KMS-11 (cell line): ENCODE data around the gene P2RX2.

ENCODE experiments used
- H2AFZ ChIP-seq: fragments of 200-600 bp; sonication (generic); 2 replicates; pipeline ENCODE4 v1.6.1; 2016; ENCODE audit warnings: antibody characterized with exemption, mixed run types, low read depth
- H3K27ac ChIP-seq: fragments of 200-600 bp; sonication (generic); 2 replicates; pipeline ENCODE4 v1.6.1; 2016; ENCODE audit warnings: mild to moderate bottlenecking, mixed run types
- H3K27me3 ChIP-seq: fragments of 200-600 bp; sonication (generic); 2 replicates; pipeline ENCODE4 v1.6.1; 2017; ENCODE audit warnings: mild to moderate bottlenecking, low read depth, mixed run types, moderate library complexity; ENCODE audit not compliant: insufficient read depth
- H3K36me3 ChIP-seq: fragments of 200-600 bp; sonication (generic); 2 replicates; pipeline ENCODE4 v1.6.1; 2017; ENCODE audit warnings: mild to moderate bottlenecking, mixed run types; ENCODE audit not compliant: insufficient read depth
- H3K4me1 ChIP-seq: fragments of 200-600 bp; sonication (generic); 2 replicates; pipeline ENCODE4 v1.6.1; 2016; ENCODE audit warnings: mild to moderate bottlenecking, low read depth, mixed run types; ENCODE audit not compliant: poor library complexity, severe bottlenecking
- H3K4me2 ChIP-seq: fragments of 200-600 bp; sonication (generic); 2 replicates; pipeline ENCODE4 v1.7.0; 2016; ENCODE audit warnings: mild to moderate bottlenecking, mixed run types
- H3K4me3 ChIP-seq: fragments of 200-600 bp; sonication (generic); IDR thresholded peaks from 2 replicates; pipeline ENCODE4 v1.6.1; 2017; ENCODE audit warnings: low read depth, low read length, mixed read lengths; ENCODE audit not compliant: insufficient read depth
- H3K79me2 ChIP-seq: fragments of 200-600 bp; sonication (generic); 2 replicates; pipeline ENCODE4 v1.6.1; 2016; ENCODE audit warnings: low read depth, mixed run types; ENCODE audit not compliant: insufficient read depth
- H3K9ac ChIP-seq: fragments of 200-600 bp; sonication (generic); 2 replicates; pipeline ENCODE4 v1.6.1; 2016; ENCODE audit warnings: mild to moderate bottlenecking, mixed run types
- H4K20me1 ChIP-seq: fragments of 200-600 bp; sonication (generic); 2 replicates; pipeline ENCODE4 v1.6.1; 2016; ENCODE audit warnings: mild to moderate bottlenecking, mixed run types; ENCODE audit not compliant: insufficient read depth
- CTCF ChIP-seq: fragments of 200-600 bp; sonication (generic); conservative IDR thresholded peaks from 2 replicates; pipeline ENCODE4 v1.6.1; 2017; ENCODE audit warnings: low read depth, mild to moderate bottlenecking, antibody characterized with exemption, low read length, moderate library complexity, mixed read lengths

P2RX2 gene

DNA sequence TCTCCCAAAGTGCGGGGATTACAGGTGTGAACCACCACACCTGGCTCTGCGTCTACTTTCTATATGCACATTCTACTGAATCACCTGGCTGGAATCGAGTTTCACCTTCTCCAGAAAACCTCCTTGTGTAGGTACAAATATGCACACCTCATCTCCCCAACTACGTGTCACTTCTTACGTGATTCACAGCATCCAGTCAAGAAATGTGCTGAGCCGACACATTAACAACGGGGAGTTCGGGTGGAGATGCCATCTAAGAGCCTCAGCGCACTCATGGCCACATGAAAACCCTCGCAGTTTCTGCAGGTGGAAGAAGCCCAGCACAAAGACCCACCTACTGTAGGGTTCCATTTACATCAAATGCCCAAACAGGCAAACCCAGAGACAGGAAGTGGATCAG lies 29.3 kb downstream of the P2RX2 start:
- H4K20me1 ChIP-seq, result no peaks in the 10 kb centered on the region
- no peaks in the 10 kb centered on the region for H3K36me3 ChIP-seq

GRCh38 chr12:132648616-132649225 lies 30.1 kb downstream of the P2RX2 start:
- Histone ChIP-seq H3K4me3 (no peak overlapping the region), H3K4me2 (no peak overlapping the region), H2AFZ (no peak overlapping the region), H3K9ac (no peak overlapping the region), H3K27ac (no peak overlapping the region), H3K79me2 (no peaks in the 10 kb centered on the region), H3K27me3 (no peaks in the 10 kb centered on the region), H3K4me1 (no peaks in the 10 kb centered on the region), H4K20me1 (no peaks in the 10 kb centered on the region), H3K36me3 (no peaks in the 10 kb centered on the region)
- no peak for TF ChIP-seq CTCF

More for the DNA sequence above, 29.3 kb downstream of the P2RX2 start:
- H3K4me1 ChIP-seq, result no peaks in the 10 kb centered on the region
- no peaks in the 10 kb centered on the region for H3K79me2 ChIP-seq
- no peak for TF ChIP-seq CTCF
- no peak overlapping the region for H2AFZ ChIP-seq
- H3K27me3 ChIP-seq, result no peaks in the 10 kb centered on the region
- H3K4me3 ChIP-seq, result no peak overlapping the region
- no peak overlapping the region for H3K4me2 ChIP-seq
- H3K9ac ChIP-seq, result no peak overlapping the region
- H3K27ac ChIP-seq, result no peak overlapping the region

DNA sequence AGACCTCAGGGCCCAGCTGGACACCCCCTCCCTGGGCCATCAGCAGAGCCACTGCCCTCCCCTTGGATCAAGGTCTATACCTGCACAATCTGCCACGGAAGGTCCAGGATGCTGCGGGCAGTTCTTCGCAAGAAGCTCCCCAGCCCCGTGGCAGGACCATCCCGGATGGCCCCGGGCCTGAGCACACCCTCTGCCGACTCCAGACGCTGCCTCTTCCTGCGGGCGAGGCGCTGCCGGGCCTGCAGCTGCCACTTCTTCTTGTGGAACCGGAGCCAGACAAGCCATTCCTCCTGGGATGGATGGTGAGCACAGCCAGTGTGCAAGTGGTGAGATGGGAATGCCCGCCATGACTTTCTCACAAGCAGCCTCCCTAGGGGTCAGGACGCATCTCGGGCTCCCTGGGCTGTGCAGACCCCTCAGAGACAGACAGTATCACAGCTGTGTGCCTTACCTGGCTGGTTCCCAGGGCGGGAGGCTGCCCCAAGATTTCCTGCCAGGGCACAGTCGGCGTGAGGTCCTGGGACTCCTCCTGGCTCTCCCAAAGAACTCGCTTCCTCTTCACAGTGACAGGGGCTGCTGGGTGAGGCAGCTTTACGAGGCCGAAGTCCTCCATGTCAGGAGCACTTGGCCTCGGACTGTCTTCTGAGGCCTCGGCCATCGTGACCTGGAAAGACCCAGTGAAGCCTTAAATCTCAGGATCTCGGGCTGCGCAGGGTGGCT lies 30.8 kb downstream of the P2RX2 start:
- TF ChIP-seq CTCF, result no peak
- H4K20me1 ChIP-seq, result no peaks in the 10 kb centered on the region
- no peak overlapping the region for H2AFZ ChIP-seq
- no peaks in the 10 kb centered on the region for H3K79me2 ChIP-seq
- H3K36me3 ChIP-seq, result no peaks in the 10 kb centered on the region
- H3K4me2 ChIP-seq, result no peak overlapping the region
- H3K9ac ChIP-seq, result no peak overlapping the region
- H3K4me1 ChIP-seq, result no peaks in the 10 kb centered on the region
- H3K4me3 ChIP-seq, result no peak overlapping the region
- H3K27me3 ChIP-seq, result no peaks in the 10 kb centered on the region
- no peak overlapping the region for H3K27ac ChIP-seq

GRCh38 chr12:132651444-132652100 lies 33.0 kb downstream of the P2RX2 start:
- no peak overlapping the region for H3K27ac ChIP-seq
- no peaks in the 10 kb centered on the region for H4K20me1 ChIP-seq
- no peaks in the 10 kb centered on the region for H3K27me3 ChIP-seq
- H3K79me2 ChIP-seq, result no peaks in the 10 kb centered on the region
- H2AFZ ChIP-seq, result no peak overlapping the region
- H3K36me3 ChIP-seq, result no peaks in the 10 kb centered on the region
- TF ChIP-seq CTCF, result no peak
- H3K9ac ChIP-seq, result no peak overlapping the region
- H3K4me3 ChIP-seq, result no peak overlapping the region
- no peak overlapping the region for H3K4me2 ChIP-seq
- no peaks in the 10 kb centered on the region for H3K4me1 ChIP-seq
